ENCODE data around the gene AQR.
"Not testable (repeated sequence)": the region's sequence is repeated elsewhere in the genome, so short reads cannot be mapped to it uniquely, and the experiment has no call there.

AQR gene

GRCh38 chr15:34869110-34869509, 100.4 kb downstream of the AQR start:
- no peak for DNase-seq

GRCh38 chr15:34865531-34865930, 104.0 kb downstream of the AQR start:
- no peak for DNase-seq

DNA sequence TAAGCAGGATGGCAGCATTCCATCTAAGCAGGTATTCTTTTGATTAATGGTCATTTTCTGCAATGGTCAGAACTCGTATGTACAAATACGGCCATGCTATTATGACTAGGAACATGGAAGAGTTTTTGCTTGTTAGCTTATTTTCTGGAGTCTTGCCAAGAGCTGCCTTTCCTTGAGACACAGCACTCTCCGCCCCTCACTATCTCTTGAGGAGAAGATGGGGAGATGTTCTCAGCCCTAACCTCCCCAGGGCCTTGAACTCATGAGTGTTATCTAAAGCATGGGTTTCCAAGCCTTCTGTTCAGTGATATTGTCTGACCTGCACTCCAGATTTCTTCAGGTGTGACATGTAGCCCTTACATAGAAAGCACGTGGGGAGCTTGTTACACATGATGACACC, 108.3 kb downstream of the AQR start:
- no peak for DNase-seq

DNA sequence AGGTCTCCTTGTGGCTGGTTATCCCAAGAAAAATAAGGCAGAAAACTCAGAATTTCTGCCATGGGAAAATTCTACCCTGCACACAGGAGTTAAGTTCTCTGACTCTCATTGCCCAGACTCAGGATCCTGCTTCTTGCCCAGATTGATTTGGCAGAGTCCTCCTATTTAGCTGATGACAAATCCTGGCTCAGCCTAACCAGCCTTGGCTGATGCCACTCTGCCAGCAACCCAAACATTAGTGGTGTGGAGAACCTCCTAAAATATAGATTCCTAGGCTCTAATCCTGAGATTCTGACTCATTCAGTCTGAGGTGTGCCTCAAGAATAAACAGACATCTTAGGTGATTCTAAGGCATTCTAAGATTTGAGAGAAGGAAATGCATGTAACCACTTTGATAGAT, 113.6 kb downstream of the AQR start:
- no peak for DNase-seq

GRCh38 chr15:34855413-34855812, 114.1 kb downstream of the AQR start:
- peak; percentile 6 for DNase-seq

GRCh38 chr15:34854232-34854631, 115.3 kb downstream of the AQR start:
- DNase-seq, result no peak

DNA sequence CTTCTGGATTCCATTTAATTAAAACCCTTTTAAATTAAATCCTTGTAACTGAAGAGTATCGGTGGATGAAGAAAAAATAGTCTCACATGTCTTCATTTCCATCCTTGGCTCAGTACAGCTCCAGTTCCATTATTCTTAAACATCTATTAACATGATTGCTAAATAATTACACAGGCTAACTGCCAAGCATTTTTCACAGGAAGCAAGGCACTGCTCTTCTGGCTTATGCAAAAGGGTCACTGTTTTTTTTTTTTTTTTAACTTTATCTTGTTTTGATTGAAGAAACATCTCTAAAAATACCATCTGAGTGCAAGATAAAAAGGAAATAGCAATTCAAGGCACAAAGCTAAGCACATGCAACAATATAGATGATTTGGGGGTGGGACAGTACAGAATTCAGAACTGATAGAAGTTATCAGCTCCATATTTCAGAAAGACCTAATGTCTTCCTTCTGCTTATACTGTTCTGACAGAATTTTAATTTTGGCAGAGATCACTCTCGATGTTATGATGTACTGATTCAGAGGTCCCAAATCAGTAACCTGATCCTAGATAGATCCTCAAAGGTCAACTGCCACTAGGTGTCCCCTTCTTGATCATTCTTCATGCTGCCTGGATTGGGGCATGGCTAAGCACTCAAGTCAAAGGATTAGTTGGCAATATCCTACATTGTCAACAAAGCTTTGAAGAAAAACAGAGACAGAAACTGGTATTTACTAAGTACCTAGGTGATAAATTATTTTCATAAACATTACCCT, 116.4 kb downstream of the AQR start:
- no peak for DNase-seq

- no peak for DNase-seq
These were observed 117.8 kb downstream of the AQR start for GRCh38 chr15:34851751-34852150.

- no peak for DNase-seq
These were observed 118.5 kb downstream of the AQR start for GRCh38 chr15:34851007-34851406.

- DNase-seq, result no peak
These were observed 119.4 kb downstream of the AQR start for GRCh38 chr15:34850121-34850520.

GRCh38 chr15:34849364-34849959, 120.1 kb downstream of the AQR start:
- no peak for DNase-seq

GRCh38 chr15:34847598-34847997, 121.9 kb downstream of the AQR start:
- DNase-seq, result no peak

DNA sequence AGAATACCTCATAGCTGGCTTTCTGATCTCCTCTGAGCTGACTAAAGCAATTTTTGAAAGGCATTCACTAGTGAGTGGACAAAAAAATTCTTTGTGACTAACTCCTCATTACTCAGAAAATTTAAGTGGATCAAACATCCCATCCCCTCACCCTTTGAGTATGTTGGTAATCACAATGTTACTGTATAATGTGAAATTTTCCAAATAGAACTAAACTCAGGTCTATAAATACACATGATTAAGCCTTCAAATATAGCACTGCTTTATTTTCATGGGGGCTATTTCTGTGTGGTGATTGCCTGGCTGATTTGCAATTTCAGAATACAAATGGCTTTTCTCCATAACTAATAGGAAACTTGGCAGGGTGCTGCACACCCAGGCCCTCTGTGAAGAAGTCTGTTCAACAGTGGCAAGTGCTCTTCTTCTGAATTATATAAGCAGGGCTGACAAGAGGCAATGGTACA, 128.2 kb downstream of the AQR start:
- DNase-seq, result no peak

GRCh38 chr15:34838282-34838681, 131.3 kb downstream of the AQR start:
- DNase-seq, result no peak

DNA sequence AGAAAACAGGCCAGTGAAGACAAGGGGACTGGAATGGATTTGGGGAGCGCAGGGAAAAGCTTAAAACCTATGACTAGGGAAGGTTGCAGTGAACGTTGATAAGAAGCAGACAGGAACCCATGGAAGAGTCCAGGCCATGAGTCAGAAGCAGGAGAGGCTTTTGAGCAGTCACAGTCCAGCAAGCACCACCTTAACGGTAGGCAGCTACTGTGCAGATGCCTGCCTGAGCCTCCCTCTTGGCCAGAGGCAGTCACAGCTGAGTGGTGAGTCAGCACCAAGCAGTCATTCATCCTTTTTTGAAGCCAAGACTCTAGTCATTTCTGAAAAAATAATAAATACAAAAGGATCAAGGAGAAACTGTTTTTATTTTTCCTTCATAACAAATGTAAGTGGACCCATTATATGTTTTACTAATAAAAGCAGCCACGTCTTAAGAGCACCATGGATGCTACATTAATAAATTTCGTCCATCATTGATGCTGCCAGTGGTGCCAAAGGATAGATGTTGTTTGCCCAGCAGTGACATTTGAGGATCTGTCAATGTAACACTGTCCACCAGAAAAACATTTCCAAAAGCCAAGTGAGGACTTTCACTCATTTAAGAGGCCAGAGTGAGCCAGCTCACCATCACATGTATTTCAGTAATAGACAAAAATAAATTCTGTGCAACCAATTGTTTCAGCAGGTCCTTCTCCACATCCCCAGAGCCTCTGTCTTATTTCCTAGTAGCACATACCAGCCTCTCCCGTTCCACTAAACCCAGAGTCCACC, 132.1 kb downstream of the AQR start:
- no peak for DNase-seq

GRCh38 chr15:34828145-34828911, 141.2 kb downstream of the AQR start:
- no peak for DNase-seq

GRCh38 chr15:34821831-34822230, 147.7 kb downstream of the AQR start:
- DNase-seq, result no peak

DNA sequence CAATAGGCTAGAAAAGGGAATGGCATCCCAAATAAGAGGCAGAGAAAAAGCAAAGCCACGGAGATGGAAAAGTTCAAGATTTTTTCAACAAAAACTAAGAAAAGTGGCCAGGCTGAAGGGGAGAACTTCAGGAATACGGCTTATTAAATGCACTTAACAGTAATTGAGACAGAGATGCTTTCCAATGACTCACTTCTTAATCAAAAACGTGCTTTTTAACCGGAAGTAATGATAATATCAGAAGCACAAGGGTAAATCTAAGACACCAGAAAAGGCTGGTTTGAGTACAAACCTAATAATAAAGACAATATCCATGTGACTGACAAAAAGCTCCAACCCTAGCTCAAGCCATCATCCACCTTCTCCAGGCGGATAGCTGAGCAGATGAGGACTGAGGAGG, 149.4 kb downstream of the AQR start:
- DNase-seq, result no peak

DNA sequence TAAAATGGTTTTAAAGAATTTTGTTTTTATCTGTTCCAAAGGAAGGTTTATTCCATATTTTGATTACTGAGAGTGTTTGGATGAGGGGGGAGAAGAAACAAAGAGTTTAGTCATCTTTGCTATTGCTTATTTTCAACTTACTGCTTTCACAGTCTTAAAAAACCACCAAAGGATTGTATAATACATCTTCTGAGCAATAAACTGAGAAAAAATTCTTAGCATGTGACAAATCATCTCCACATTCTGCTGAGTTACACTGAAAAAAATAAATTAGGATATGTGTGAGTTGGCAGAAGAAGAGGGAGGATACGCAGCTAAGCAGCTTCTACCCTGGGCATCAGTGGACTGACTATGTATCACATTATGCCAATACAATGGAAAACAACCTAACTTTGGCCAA, 151.0 kb downstream of the AQR start:
- DNase-seq, result no peak

- DNase-seq, result no peak
These were observed 153.7 kb downstream of the AQR start for GRCh38 chr15:34815836-34816235.

GRCh38 chr15:34813446-34814190, 155.9 kb downstream of the AQR start:
- no peak for DNase-seq

DNA sequence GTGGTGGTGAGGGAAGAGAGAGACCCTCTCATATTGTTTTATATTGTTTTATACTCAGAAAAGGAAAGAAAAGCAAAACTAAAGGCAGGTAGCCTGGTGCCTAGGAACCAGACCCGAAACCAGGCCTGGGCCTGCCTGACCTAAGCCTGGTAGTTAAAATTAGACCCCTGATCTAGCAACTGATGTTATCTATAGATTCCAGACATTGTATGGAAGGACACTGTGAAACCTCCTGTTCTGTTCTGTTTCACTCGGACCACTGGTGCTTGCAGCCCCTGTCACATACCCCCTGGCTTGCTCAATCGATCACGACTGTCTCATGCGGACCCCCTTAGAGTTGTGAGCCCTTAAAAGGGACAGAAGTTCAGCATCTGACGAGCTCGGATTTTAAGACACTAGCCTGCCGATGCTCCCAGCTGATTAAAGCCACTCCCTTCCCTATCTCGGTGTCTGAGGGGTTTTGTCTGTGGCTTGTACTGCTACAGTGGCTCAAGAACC, 156.6 kb downstream of the AQR start:
- DNase-seq, result not testable (repeated sequence)

Data from NCI-H1436 (cell line).